ENCODE data around the gene SLC2A11. TPM values are rescaled to one million over a fixed set of nuclear protein-coding genes. Genes with fewer than 3 reads are reported as not detected.
A peak's percentile ranks its signal among the peaks of the same experiment; 100 is the strongest.

SLC2A11 gene
- total RNA-seq = 20.3 TPM
- long read RNA-seq, partial matches to known transcripts = 0 of 7 reads
- long read RNA-seq, other reads (novel, unspliced or antisense) = 4 of 7 reads

- DNase-seq (ENCODE audit: missing footprints) = peak; percentile 99
- peak; percentile 97 for ATAC-seq
- intact Hi-C loops (cut with DNase I) = loop anchor here (10.0 kb wide), 1 partner anchor 543 kb away; no protein-coding TSS in a partner anchor
These were observed at the start of gene SLC2A11 for GRCh38 chr22:23857606-23858483. Gene SLC2A11 (plus strand): TSS chr22:23857875. CDS start chr22:23858000, 125 bp downstream.

GRCh38 chr22:23812378-23812777 lies 45.3 kb upstream of the SLC2A11 start:
- intact Hi-C loops (cut with DNase I) = no loop called here
- ATAC-seq (no peak), DNase-seq (ENCODE audit: missing footprints) (no peak)

- peak; percentile 56 for DNase-seq (ENCODE audit: missing footprints)
- intact Hi-C loops (cut with DNase I) = no loop called here
- ATAC-seq = peak; percentile 14
These were observed 42.0 kb upstream of the SLC2A11 start for GRCh38 chr22:23815541-23816155.

- ATAC-seq (peak; percentile 87), DNase-seq (ENCODE audit: missing footprints) (peak; percentile 78)
- intact Hi-C loops (cut with DNase I) = no loop called here
These were observed 41.3 kb upstream of the SLC2A11 start for GRCh38 chr22:23816156-23816976.

- no peak for ATAC-seq
These were observed 40.5 kb upstream of the SLC2A11 start for GRCh38 chr22:23817146-23817545.

GRCh38 chr22:23818541-23818940 lies 39.1 kb upstream of the SLC2A11 start:
- ATAC-seq (no peak), DNase-seq (ENCODE audit: missing footprints) (no peak)
- intact Hi-C loops (cut with DNase I) = no loop called here

More at GRCh38 chr22:23817146-23817545, 40.5 kb upstream of the SLC2A11 start:
- peak; percentile 25 for DNase-seq (ENCODE audit: missing footprints)
- intact Hi-C loops (cut with DNase I) = no loop called here

GRCh38 chr22:23820748-23821211 lies 36.9 kb upstream of the SLC2A11 start:
- no peak for ATAC-seq
- DNase-seq (ENCODE audit: missing footprints) = no peak
- intact Hi-C loops (cut with DNase I) = no loop called here

- DNase-seq (ENCODE audit: missing footprints) (peak; percentile 55), ATAC-seq (peak; percentile 48)
- intact Hi-C loops (cut with DNase I) = no loop called here
These were observed 35.5 kb upstream of the SLC2A11 start for GRCh38 chr22:23822101-23822671.

- DNase-seq (ENCODE audit: missing footprints) (peak; percentile 43), ATAC-seq (peak; percentile 21)
- intact Hi-C loops (cut with DNase I) = no loop called here
These were observed 34.3 kb upstream of the SLC2A11 start for GRCh38 chr22:23823331-23823791.

- ATAC-seq (no peak), DNase-seq (ENCODE audit: missing footprints) (peak; percentile 52)
- intact Hi-C loops (cut with DNase I) = no loop called here
These were observed 33.0 kb upstream of the SLC2A11 start for GRCh38 chr22:23824476-23825245.

GRCh38 chr22:23825246-23825905 lies 32.3 kb upstream of the SLC2A11 start:
- DNase-seq (ENCODE audit: missing footprints) (peak; percentile 15), ATAC-seq (no peak)
- intact Hi-C loops (cut with DNase I) = no loop called here

GRCh38 chr22:23826510-23827350 lies 30.9 kb upstream of the SLC2A11 start:
- intact Hi-C loops (cut with DNase I) = loop anchor here (2.0 kb wide), 1 partner anchor 14 kb away; no protein-coding TSS in a partner anchor
- no peak for ATAC-seq
- peak; percentile 37 for DNase-seq (ENCODE audit: missing footprints)

- intact Hi-C loops (cut with DNase I) = loop anchor here (2.0 kb wide), 1 partner anchor 13 kb away; no protein-coding TSS in a partner anchor
- no peak for ATAC-seq
- peak; percentile 14 for DNase-seq (ENCODE audit: missing footprints)
These were observed 30.2 kb upstream of the SLC2A11 start for GRCh38 chr22:23827351-23827995.

GRCh38 chr22:23828800-23829680 lies 28.6 kb upstream of the SLC2A11 start:
- DNase-seq (ENCODE audit: missing footprints) (peak; percentile 69), ATAC-seq (peak; percentile 83)
- intact Hi-C loops (cut with DNase I) = no loop called here

All from Right ventricle myocardium inferior (tissue), 1 donor.